Measurements from ENCODE around the gene HPCAL1.

The HPCAL1 gene

GRCh38 chr2:10271509-10271908 is 31.2 kb upstream of the HPCAL1 start:
- H3K9me3 ChIP-seq (ENCODE audit: insufficient read depth, low read length): no peaks in the 10 kb centered on the region
- no peak for TF ChIP-seq EZH2phosphoT487 (conservative IDR thresholded peaks at IDR 0.05; ENCODE audit: low read length)
- TF ChIP-seq CTCF (IDR thresholded peaks at IDR 0.05; ENCODE audit: insufficient read depth, low read length, poor library complexity, severe bottlenecking): no peak
- no peak overlapping the region for H3K4me2 ChIP-seq (ENCODE audit: low read depth, low read length, poor library complexity, severe bottlenecking)
- no peak overlapping the region for H3K4me3 ChIP-seq (ENCODE audit: insufficient read depth, low read length, poor library complexity, severe bottlenecking)
- H2AFZ ChIP-seq (ENCODE audit: low read depth, low read length, severe bottlenecking): no peak overlapping the region
- no peak overlapping the region for H3K27ac ChIP-seq (ENCODE audit: low read depth, low read length)
- no peak overlapping the region for H3K9ac ChIP-seq (ENCODE audit: low read length)
- H3K27me3 ChIP-seq (ENCODE audit: low read length): no peaks in the 10 kb centered on the region
- no peaks in the 10 kb centered on the region for H4K20me1 ChIP-seq (ENCODE audit: low read depth, low read length)
- no peaks in the 10 kb centered on the region for H3K9me2 ChIP-seq (replicated peaks; ENCODE audit: insufficient read depth, low read length)
- no peaks in the 10 kb centered on the region for H3F3A ChIP-seq (ENCODE audit: insufficient read depth)
- no peaks in the 10 kb centered on the region for H3K79me2 ChIP-seq (ENCODE audit: insufficient read depth, low read length)
- no peaks in the 10 kb centered on the region for H3K36me3 ChIP-seq (ENCODE audit: low read length)

DNA sequence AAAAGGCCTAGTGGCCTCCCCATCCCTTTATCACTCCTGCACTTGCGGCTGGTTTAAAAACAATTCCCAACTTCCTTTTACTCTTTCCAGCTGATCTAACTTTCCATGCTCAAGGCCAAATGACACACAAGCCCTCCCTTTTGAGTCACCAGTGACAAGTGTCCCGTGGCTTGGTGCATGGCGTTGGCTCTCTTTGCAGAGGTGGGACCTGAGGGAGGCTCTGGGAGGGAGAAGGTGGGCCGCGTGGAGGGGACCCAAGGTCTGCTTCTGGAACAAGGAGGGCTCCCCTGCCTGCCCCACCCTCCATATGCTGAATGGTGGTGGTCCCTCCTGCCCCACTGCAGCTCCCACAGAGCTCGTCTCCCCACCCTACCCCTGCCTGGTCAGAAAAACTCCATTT is 30.8 kb upstream of the HPCAL1 start:
- Histone ChIP-seq H3K27me3 (ENCODE audit: low read length) (no peaks in the 10 kb centered on the region), H3K9me3 (ENCODE audit: insufficient read depth, low read length) (no peaks in the 10 kb centered on the region), H3K9me2 (replicated peaks; ENCODE audit: insufficient read depth, low read length) (no peaks in the 10 kb centered on the region), H3F3A (ENCODE audit: insufficient read depth) (no peaks in the 10 kb centered on the region), H3K9ac (ENCODE audit: low read length) (no peak overlapping the region), H3K27ac (ENCODE audit: low read depth, low read length) (no peak overlapping the region), H4K20me1 (ENCODE audit: low read depth, low read length) (no peaks in the 10 kb centered on the region), H3K4me2 (ENCODE audit: low read depth, low read length, poor library complexity, severe bottlenecking) (no peak overlapping the region), H2AFZ (ENCODE audit: low read depth, low read length, severe bottlenecking) (no peak overlapping the region), H3K4me3 (ENCODE audit: insufficient read depth, low read length, poor library complexity, severe bottlenecking) (no peak overlapping the region), H3K36me3 (ENCODE audit: low read length) (no peaks in the 10 kb centered on the region), H3K79me2 (ENCODE audit: insufficient read depth, low read length) (no peaks in the 10 kb centered on the region)
- TF ChIP-seq CTCF (IDR thresholded peaks at IDR 0.05; ENCODE audit: insufficient read depth, low read length, poor library complexity, severe bottlenecking) (no peak), EZH2phosphoT487 (conservative IDR thresholded peaks at IDR 0.05; ENCODE audit: low read length) (no peak)

GRCh38 chr2:10272464-10272863 is 30.2 kb upstream of the HPCAL1 start:
- H3K79me2 ChIP-seq (ENCODE audit: insufficient read depth, low read length): no peaks in the 10 kb centered on the region
- no peak overlapping the region for H3K27ac ChIP-seq (ENCODE audit: low read depth, low read length)
- no peaks in the 10 kb centered on the region for H3K27me3 ChIP-seq (ENCODE audit: low read length)
- no peak overlapping the region for H3K4me2 ChIP-seq (ENCODE audit: low read depth, low read length, poor library complexity, severe bottlenecking)
- H2AFZ ChIP-seq (ENCODE audit: low read depth, low read length, severe bottlenecking): no peak overlapping the region
- no peaks in the 10 kb centered on the region for H3K9me2 ChIP-seq (replicated peaks; ENCODE audit: insufficient read depth, low read length)
- no peaks in the 10 kb centered on the region for H3K9me3 ChIP-seq (ENCODE audit: insufficient read depth, low read length)
- TF ChIP-seq EZH2phosphoT487 (conservative IDR thresholded peaks at IDR 0.05; ENCODE audit: low read length) (no peak), CTCF (IDR thresholded peaks at IDR 0.05; ENCODE audit: insufficient read depth, low read length, poor library complexity, severe bottlenecking) (no peak)
- H3F3A ChIP-seq (ENCODE audit: insufficient read depth): no peaks in the 10 kb centered on the region
- no peaks in the 10 kb centered on the region for H4K20me1 ChIP-seq (ENCODE audit: low read depth, low read length)
- H3K4me3 ChIP-seq (ENCODE audit: insufficient read depth, low read length, poor library complexity, severe bottlenecking): no peak overlapping the region
- no peaks in the 10 kb centered on the region for H3K36me3 ChIP-seq (ENCODE audit: low read length)
- H3K9ac ChIP-seq (ENCODE audit: low read length): no peak overlapping the region

Measured in SU-DHL-6 (cell line).